HCEC 1CT (cell line): Measurements from ENCODE around the gene NPLOC4.

Experiments
- DNase-seq: peaks from one replicate; pipeline ENCODE4 v3.0.0-alpha.2; 2017

Gene NPLOC4

GRCh38 chr17:81514739-81515529 is 122.0 kb downstream of the NPLOC4 start:
- DNase-seq = peak; percentile 89

- no peak for DNase-seq
These were observed 122.5 kb downstream of the NPLOC4 start for GRCh38 chr17:81514489-81514738.

- peak; percentile 75 for DNase-seq
These were observed 123.0 kb downstream of the NPLOC4 start for GRCh38 chr17:81513753-81514488.

- peak; percentile 63 for DNase-seq
These were observed 123.5 kb downstream of the NPLOC4 start for GRCh38 chr17:81513372-81513752.

- peak; percentile 94 for DNase-seq
These were observed 124.1 kb downstream of the NPLOC4 start, which contains the start of gene ACTG1 for GRCh38 chr17:81512562-81513371. Gene ACTG1 (minus strand): TSS chr17:81512799. CDS start chr17:81512354, 445 bp downstream.

GRCh38 chr17:81511804-81512561 is 124.9 kb downstream of the NPLOC4 start:
- no peak for DNase-seq

GRCh38 chr17:81511554-81511803 is 125.4 kb downstream of the NPLOC4 start:
- DNase-seq = no peak

GRCh38 chr17:81510785-81511553 is 125.9 kb downstream of the NPLOC4 start:
- DNase-seq = no peak

GRCh38 chr17:81509972-81510784 is 126.7 kb downstream of the NPLOC4 start:
- DNase-seq = no peak

- DNase-seq = peak; percentile 54
These were observed 127.5 kb downstream of the NPLOC4 start for GRCh38 chr17:81509207-81509971.

- DNase-seq = peak; percentile 61
These were observed 128.2 kb downstream of the NPLOC4 start for GRCh38 chr17:81508639-81509206.
